GM18502 (cell line): ENCODE data around the gene CPEB3.
A peak's percentile ranks its signal among the peaks of the same experiment; 100 is the strongest.
"Not testable (repeated sequence)": the region's sequence is repeated elsewhere in the genome, so short reads cannot be mapped to it uniquely, and the experiment has no call there.

Experiments
- ATAC-seq: cut with Tn5 transposase; IDR thresholded peaks from one replicate; pipeline ENCODE4 v1.9.1; 2021; ENCODE audit warnings: mild to moderate bottlenecking; ENCODE audit not compliant: unreplicated experiment, poor library complexity

The CPEB3 gene

GRCh38 chr10:92149261-92149660 lies 141.6 kb downstream of the CPEB3 start:
- ATAC-seq, result no peak

- no peak for ATAC-seq
Measured at GRCh38 chr10:92146781-92147180, 144.1 kb downstream of the CPEB3 start.

DNA sequence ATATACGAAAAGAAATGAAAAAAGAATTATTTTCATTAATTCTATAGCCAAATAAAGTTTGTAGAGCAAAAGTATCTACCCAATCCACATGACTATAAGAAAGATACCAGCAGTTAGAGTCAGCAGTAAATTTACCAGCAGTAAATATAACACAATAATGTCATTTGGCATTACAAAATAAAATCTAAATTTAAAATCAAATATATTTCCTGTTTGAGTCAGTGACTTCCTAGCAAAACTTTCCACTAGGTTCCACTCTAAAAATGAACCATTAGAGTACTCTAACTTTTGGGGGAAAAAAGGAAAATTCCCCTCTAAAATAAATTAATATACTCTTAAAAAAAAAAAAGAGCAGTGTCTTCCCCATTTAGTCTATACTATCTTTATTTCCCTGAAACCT lies 144.8 kb downstream of the CPEB3 start:
- no peak for ATAC-seq

GRCh38 chr10:92142949-92143348 lies 147.9 kb downstream of the CPEB3 start:
- peak; percentile 67 for ATAC-seq

DNA sequence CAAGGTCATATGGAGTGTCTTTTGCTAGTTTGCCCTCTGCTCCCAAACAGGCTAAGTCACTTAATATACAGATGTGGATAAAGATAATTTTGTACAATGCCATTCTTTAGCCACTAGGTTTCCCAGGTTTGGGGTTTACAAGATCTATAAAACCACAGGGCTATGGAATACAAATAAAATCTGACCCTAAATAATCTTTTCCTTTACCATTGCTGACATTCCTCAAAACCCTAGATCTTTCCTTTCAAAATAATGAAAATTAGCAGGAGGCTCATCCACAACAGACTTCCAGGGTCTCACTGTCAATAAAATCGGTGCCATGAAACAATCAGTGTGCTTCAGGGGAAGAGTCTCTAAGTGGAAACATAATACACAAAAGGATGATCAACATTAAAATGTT lies 148.4 kb downstream of the CPEB3 start:
- ATAC-seq, result no peak

DNA sequence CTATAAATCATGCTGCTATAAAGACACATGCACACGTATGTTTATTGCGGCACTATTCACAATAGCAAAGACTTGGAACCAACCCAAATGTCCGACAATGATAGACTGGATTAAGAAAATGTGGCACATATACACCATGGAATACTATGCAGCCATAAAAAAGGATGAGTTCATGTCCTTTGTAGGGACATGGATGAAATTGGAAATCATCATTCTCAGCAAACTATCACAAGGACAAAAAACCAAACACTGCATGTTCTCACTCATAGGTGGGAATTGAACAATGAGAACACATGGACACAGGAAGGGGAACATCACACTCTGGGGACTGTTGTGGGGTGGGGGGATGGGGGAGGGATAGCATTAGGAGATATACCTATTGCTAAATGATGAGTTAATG lies 149.7 kb downstream of the CPEB3 start:
- ATAC-seq, result not testable (repeated sequence)

GRCh38 chr10:92134049-92134448 lies 156.8 kb downstream of the CPEB3 start:
- ATAC-seq, result not testable (repeated sequence)

- ATAC-seq, result no peak
Measured at GRCh38 chr10:92131275-92131820, 159.5 kb downstream of the CPEB3 start.

DNA sequence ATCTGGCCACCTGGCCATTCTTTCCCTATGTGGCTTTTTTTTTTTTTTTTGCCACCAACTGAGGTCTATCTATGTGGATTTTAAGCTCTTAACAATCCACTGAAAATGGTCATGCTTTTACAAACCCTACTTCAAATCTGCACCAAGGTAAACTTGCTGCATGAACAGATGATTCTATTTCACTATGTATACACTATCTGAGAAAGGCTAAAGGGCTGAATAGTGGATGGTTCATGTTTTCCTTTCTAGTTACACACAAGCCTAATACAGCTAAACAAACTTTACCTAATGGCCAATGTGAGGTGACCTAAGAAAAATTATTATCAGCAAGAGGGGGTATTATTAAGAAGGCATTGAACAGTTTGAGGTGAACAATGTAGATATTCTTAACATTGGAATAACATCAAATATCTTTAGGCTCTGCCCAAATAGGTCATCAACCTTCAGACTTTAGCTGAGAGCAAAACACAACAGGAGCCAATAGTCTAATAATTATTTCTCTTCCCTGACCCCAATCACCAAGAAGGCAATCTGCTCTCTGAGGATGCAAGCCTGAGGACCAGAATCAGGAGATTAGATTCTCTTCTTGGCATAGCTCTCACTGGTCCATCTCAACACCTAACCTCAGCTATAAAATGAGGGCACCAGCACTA lies 160.1 kb downstream of the CPEB3 start:
- ATAC-seq, result no peak

- ATAC-seq, result no peak
Measured at GRCh38 chr10:92126100-92126650, 164.7 kb downstream of the CPEB3 start.

DNA sequence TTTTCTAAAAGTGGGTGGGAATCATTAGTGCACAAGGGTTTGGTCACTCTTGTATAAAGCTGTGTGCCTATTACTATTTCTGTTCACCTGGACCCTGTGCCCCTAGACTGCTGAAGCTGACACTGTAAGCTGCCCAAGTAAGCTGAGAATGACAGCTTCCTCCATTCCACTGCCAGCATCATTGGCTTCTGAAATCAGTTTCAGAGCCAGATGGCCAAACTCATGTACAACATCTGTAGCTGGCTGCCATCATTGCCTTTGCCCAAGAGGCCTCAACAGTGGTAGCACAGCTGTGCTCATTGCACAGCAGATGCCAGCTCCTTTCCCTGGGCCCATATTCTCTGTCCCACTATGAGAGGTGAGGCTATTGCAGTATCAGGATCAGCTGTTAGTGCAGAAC lies 165.7 kb downstream of the CPEB3 start:
- no peak for ATAC-seq

GRCh38 chr10:92124616-92125143 lies 166.2 kb downstream of the CPEB3 start:
- no peak for ATAC-seq

- no peak for ATAC-seq
Measured at GRCh38 chr10:92124020-92124419, 166.9 kb downstream of the CPEB3 start.

GRCh38 chr10:92122941-92123450 lies 167.9 kb downstream of the CPEB3 start:
- no peak for ATAC-seq

DNA sequence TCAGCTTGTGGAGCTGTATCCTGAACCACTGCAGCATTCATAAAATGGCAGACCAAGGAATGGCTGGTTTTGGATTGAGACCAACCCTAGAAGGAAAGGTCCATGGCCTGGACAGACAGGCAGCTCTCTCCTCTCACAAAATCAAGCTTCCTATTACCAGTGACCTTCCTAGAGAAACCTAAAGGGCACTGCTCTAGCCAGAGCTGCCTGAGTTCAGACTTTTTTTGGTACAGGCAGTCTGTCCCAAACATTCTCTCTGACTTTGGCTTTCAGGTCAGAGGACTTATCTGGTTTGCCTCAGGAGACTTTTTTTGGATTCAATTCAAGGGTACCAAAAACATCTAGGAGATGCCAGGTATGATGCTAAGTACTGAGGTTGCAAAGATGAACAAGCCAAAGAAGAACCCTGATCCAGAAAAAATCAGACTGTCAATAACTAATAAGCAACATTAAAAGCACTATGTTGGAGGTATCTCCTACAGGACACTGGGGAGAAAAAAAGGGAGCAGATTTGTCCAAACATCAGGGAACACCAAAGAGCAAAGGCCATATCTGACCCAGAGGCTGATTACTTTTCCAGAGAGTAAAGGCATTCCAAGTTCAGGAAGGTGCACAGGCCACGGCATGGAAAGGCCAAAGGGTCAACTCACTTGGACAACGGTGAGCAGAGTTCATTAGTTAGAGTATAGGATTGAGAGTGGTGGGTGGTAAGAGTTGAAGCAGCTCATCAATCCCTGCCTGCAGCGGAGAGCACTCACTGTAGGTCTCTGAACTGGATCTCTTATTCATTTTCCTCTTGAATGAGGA lies 169.0 kb downstream of the CPEB3 start:
- ATAC-seq, result no peak

DNA sequence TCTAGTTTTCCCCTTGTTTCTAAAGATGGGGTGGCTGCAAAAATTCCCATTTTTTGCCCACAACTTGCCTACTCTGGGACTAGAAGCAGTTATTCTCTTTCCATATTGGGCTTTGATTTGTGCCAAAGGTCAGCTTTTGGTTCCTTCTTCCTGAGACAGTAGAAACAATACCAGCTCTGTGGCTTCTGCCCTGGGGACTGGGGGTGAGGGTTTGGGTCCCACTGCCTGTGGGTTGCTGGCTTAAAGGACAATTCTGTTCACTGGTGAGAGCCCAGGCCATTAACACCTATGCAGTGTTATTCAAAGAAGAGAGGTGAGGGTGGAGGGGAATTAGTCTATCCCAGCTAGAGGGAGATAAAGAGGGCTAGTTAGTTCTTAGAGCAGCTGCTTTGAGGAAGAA lies 171.5 kb downstream of the CPEB3 start:
- no peak for ATAC-seq

DNA sequence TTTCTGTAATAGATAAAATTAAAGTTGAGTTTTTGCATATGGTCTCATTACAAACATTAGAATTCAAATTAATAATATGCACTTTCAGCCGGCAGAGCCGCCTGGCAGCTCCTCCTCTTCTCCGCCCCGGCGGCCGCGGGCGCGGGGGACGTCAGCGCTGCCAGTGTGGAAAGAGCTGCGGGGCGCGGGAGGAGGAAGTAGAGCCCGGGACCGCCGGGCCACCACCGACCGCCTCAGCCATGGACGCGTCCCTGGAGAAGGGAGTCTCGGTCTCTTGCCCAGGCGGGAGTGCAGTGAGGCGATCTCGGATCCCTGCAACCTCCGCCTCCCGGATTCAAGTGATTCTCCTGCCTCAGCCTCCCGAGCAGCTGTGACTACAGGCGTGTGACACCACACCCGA lies 176.0 kb downstream of the CPEB3 start:
- not testable (repeated sequence) for ATAC-seq

DNA sequence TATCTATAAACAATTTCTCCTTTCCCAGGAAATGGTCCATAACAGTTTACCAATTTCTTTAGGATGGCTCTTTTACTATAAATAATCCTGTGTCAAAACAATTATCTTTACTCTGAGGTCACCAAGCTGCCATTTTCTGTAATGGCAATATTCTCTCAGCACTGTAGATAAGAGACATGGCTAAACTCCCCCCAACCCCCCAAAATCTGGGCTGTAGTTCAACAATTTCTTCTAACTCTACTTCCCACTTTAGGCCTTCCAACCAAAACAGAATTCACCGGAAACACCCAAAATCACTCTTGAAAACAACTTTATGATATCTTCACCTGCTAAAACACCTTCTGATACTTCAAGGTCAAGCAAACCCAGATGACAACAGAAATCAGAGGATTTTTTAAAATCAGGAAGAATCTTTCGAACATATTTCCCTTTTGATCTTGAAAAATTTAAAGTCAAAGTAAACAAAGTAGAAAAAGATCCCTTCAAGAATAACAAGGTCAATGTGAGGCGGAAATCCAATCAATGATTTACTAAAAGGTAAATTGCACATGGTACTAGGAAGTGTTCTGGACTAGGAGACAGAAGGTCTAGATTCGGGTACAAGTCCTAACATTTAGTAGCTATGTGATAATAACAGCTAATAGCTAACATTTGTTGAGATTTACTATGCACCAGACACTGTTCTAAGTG lies 176.8 kb downstream of the CPEB3 start:
- no peak for ATAC-seq

GRCh38 chr10:92112462-92112861 lies 178.4 kb downstream of the CPEB3 start:
- ATAC-seq, result no peak

- ATAC-seq, result no peak
Measured at GRCh38 chr10:92111336-92111939, 179.4 kb downstream of the CPEB3 start.
